Measurements from ENCODE around the gene ZBTB8OS.
"Not testable (repeated sequence)": the region's sequence is repeated elsewhere in the genome, so short reads cannot be mapped to it uniquely, and the experiment has no call there.

Gene ZBTB8OS

GRCh38 chr1:32647308-32648134 lies 2.8 kb downstream of the ZBTB8OS start:
- DNase-seq: no peak

- no peak for DNase-seq
Measured at GRCh38 chr1:32644426-32644825, 5.9 kb downstream of the ZBTB8OS start.

GRCh38 chr1:32642292-32642827 lies 8.0 kb downstream of the ZBTB8OS start:
- DNase-seq: not testable (repeated sequence)

DNA sequence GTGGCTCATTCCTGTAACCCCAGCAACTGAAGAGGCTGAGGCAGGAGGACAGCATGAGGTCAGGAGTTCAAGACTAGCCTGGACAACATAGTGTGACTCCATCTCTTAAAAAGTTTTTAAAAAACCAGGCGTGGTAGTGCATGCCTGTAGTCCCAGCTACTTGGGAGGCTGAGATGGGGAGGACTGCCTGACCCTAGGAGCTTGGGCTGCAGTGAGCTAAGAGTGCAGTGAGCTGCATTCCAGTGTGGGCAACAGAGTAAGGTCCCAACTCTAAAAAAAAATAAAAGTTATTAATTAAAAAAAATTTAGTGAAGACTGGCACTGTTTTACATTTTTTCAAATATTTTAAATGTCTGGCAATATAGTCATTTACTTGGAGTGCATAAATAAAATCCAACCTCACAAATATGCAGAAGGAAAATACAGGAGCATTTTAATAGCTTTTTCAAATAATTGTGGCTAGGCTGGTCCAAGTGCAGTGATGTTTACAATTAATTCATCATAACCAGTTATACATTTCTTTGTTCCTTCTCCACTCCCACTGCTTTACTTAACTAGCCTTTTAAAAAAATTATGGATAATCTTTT lies 10.8 kb downstream of the ZBTB8OS start:
- no peak for DNase-seq

DNA sequence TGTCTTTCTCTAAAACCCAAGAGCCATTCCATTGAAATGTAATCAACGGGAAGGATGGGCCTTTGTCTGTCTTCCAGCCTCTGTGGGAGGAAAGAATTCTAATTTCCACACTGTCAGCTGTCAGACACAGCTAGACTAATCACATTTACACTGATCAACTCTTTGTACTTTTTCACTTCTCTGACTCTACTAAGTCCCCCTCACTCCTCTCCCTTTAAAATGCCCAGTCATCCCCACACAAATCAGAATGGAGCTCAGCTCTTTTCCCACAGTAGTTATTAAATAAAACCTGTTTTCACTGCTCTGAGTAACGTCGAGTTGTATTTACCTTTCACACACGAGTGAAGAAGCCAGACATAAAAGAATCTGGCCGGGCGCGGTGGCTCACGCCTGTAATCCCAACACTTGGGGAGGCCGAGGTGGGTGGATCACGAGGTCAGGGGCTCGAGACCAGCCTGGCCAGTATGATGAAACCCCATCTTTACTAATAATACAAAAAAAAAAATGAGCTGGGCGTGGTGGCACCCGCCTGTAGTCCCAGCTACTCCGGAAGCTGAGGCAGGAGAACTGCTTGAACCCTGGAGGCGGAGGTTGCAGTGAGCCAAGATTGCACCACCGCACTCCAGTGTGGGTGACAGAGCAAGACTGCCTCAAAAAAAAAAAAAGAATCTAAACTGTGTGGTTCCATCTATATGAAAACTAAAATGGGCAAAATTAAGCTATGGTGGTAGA lies 13.3 kb downstream of the ZBTB8OS start:
- no peak for DNase-seq

- no peak for DNase-seq
Measured at GRCh38 chr1:32635508-32636277, 14.7 kb downstream of the ZBTB8OS start.

DNA sequence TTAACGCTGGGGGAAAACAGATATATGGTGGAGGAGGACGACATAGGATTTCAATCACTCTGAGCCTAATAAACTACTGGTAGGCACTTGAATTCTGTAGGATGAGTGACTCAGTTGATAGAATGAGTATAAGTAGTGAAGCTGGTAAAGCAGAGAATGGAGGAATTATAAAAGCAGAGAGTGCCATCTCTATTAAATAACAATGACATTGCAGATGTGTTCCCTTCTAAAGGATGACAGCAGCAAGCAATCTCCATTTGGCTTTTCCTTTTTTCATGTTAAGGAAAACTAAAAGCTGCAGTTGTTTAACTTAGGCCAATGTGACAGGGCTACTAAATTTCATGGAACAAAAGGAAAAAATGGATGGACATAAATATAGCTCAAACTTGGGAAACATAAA lies 17.5 kb downstream of the ZBTB8OS start:
- no peak for DNase-seq

DNA sequence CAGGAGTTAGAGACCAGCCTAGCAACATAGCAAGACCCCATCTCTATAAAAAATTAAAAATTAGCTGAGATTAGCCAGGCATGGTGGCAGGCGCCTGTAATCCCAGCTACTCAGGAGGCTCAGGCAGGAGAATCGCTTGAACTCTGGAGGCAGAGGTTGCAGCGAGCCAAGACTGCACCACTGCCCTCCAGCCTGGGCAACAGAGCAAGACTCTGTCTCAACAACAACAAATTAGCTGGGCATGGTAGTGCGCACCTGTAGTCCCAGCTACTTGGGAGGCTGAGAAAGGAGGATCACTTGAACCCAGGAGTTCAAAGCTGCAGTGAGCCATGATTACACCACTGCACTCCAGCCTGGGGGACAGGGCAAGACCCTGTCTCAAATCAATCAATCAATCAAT lies 20.2 kb downstream of the ZBTB8OS start:
- not testable (repeated sequence) for DNase-seq

DNA sequence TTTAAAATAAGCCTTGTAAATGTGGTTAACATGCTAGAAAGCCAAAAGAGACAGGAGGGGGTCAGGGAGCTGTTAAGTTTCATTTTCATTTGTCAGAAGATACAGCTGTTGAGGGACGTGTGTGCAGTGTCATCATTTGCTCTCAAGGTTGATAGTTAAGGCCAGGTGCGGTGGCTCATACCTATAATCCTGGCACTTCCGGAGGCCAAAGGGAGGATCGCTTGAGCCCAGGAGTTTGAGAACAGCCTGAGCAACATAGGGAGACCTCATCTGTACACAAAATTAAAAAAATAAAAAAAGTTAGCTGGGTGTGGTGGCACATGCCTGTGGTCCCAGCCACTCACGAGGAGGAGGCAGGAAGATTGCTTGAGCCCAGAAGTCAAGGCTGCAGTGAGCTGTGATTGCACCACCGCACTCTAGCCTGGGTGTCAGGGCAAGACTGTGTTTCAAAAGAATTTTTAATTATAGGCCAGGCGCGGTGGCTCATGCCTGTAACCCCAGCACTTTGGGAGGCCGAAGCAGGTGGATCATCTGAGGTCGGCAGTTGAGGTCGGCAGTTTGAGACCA lies 22.7 kb downstream of the ZBTB8OS start:
- DNase-seq: no peak

GRCh38 chr1:32626176-32626575 lies 24.2 kb downstream of the ZBTB8OS start:
- no peak for DNase-seq

GRCh38 chr1:32623775-32624174 lies 26.6 kb downstream of the ZBTB8OS start:
- no peak for DNase-seq

- DNase-seq: no peak
Measured at GRCh38 chr1:32622806-32623681, 27.3 kb downstream of the ZBTB8OS start.

DNA sequence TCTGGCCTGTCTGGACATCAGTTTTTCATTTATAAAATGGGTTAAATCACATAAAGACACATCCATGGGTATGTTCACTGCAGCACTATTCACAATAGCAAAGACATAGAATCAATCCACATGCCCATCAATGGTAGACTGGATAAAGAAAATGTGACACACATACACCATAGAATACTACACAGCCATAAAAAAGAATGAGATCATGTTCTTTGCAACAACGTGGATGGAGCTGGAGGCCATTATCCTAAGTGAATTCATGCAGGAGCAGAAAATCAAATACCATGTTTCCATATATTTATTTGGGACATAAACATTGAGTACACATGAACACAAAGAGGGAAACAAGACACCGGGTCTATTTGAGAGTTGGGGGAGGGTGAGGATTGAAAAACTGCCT lies 28.1 kb downstream of the ZBTB8OS start:
- DNase-seq: no peak

DNA sequence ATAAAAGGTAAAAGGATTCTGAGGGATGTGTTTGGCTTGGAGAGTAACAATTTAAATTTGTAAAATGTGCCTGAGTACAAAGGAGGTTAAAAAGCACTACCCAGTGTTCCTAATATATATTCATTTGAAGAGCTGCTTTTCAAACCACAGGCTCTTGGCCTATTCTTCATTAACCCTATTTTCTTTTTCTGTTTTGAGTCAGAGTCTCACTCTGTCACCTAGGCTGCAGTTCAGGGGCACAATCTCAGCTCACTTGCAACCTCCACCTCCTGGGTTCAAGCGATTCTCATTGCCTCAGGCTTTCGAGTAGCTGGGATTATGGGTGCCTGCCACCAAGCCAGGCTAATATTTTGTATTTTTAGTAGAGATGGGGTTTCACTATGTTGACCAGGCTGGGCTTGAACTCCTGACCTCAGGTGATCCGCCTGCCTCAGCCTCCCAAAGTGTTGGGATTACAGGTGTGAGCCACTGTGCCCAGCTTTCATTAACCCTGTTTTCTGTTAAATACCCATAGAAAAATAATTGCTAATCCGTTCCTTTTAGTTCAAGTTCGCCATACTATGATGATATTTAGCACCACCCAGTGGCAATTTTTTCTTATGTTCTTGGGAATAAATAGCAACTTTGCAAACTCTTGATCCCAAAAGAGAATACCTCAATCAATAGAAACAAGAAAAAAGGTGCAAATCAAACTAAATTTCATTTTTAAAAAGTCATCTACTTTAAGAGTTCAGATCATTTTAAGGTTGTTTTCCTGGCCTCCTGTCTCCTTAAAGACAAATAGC lies 30.5 kb downstream of the ZBTB8OS start:
- DNase-seq: no peak

- no peak for DNase-seq
Measured at GRCh38 chr1:32618673-32619221, 31.6 kb downstream of the ZBTB8OS start.

DNA sequence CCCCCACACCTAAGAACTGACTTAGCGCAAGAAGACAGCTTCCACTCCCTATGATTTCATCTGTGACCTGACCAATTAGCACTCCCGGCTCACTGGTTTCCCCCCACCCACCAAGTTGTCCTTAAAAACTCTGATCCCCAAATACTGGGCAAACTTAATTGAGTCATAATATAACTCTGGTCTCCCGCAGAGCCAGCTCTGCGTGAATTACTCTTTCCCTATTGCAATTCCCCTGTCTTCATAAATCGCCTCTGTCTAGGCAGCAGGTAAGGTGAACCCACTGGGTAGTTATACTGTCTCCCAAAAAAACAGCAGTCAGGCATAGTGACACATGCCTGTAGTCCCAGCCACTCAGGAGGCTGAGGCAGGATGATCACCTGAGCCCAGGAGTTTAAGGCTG lies 36.9 kb downstream of the ZBTB8OS start:
- no peak for DNase-seq

GRCh38 chr1:32612189-32612881 lies 38.0 kb downstream of the ZBTB8OS start:
- DNase-seq: peak in 13 of 14 donors; percentile 23 to 91 (median 82)

- no peak for DNase-seq
Measured at GRCh38 chr1:32611859-32612188, 38.5 kb downstream of the ZBTB8OS start.

- DNase-seq: no peak
Measured at GRCh38 chr1:32609180-32609579, 41.2 kb downstream of the ZBTB8OS start.
